Right atrium auricular region (tissue), 2 donors: ENCODE data around the gene OPRM1. TPM values are rescaled to one million over a fixed set of nuclear protein-coding genes. Genes with fewer than 3 reads are reported as not detected.

ENCODE experiments used
- DNase-seq: peaks from one replicate; pipeline ENCODE4 v3.0.0-alpha.2; 2019; ENCODE audit warnings: low spot score
- H3K27ac ChIP-seq, 2 donors: fragments of 200-600 bp; sonication (generic); 1 replicate in 1 of 2; 2 replicates in 1 of 2; pipeline ENCODE4 v1.5.1; 2016 to 2019
- H3K27me3 ChIP-seq, 2 donors: fragments of 200-600 bp; sonication (generic); one replicate each; pipeline versions ENCODE4 v1.5.1 to v1.6.0; 2017 to 2019
- H3K36me3 ChIP-seq: fragments of 200-600 bp; sonication (generic); one replicate; pipeline ENCODE4 v1.5.1; 2016
- H3K4me1 ChIP-seq, 2 donors: fragments of 200-600 bp; sonication (generic); one replicate each; pipeline versions ENCODE4 v1.5.1 to v1.6.0; 2017 to 2019
- H3K4me3 ChIP-seq, 2 donors: fragments of 200-600 bp; sonication (generic); 1 replicate in 1 of 2; 2 replicates in 1 of 2; pipeline ENCODE4 v1.5.1; 2017 to 2019; ENCODE audit warnings: mild to moderate bottlenecking in 1 of 2, moderate library complexity in 1 of 2
- H3K9me3 ChIP-seq, 2 donors: fragments of 200-600 bp; sonication (generic); one replicate each; pipeline ENCODE4 v1.5.1; 2019
- CTCF ChIP-seq, 2 donors: fragments of 200-600 bp; sonication (generic); IDR thresholded peaks; one replicate each; pipeline ENCODE4 v1.5.1; 2019; ENCODE audit warnings: antibody characterized with exemption in 2 of 2
- total RNA-seq, 2 donors: library from RNA; depleted of rRNA; stranded (reverse); fragments of >200 nt; gene quantifications; one replicate each; pipeline ENCODE4 v1.1.0, GENCODE V29; 2016

OPRM1 gene
- total RNA-seq, 2 donors from 2014 or later, result not detected

GRCh38 chr6:154086510-154086909, 47.5 kb downstream of the OPRM1 start:
- no peaks in the 10 kb centered on the region for H3K27me3 ChIP-seq
- no peak for DNase-seq
- H3K4me3 ChIP-seq, result no peak overlapping the region
- no peaks in the 10 kb centered on the region for H3K9me3 ChIP-seq
- no peak for TF ChIP-seq CTCF (IDR thresholded peaks at IDR 0.05)
- H3K4me1 ChIP-seq, result no peaks in the 10 kb centered on the region
- no peak overlapping the region for H3K27ac ChIP-seq
- no peaks in the 10 kb centered on the region for H3K36me3 ChIP-seq

- Histone ChIP-seq H3K36me3 (no peaks in the 10 kb centered on the region), H3K27me3 (no peaks in the 10 kb centered on the region), H3K9me3 (no peaks in the 10 kb centered on the region), H3K4me1 (no peaks in the 10 kb centered on the region), H3K4me3 (no peak overlapping the region), H3K27ac (no peak overlapping the region)
- TF ChIP-seq CTCF (IDR thresholded peaks at IDR 0.05), result no peak
- DNase-seq, result no peak
Observed at GRCh38 chr6:154092326-154092962, 53.4 kb downstream of the OPRM1 start.

- no peak overlapping the region for H3K4me3 ChIP-seq
- H3K4me1 ChIP-seq, result no peaks in the 10 kb centered on the region
- H3K27ac ChIP-seq, result no peak overlapping the region
- no peak for DNase-seq
- H3K9me3 ChIP-seq, result no peaks in the 10 kb centered on the region
- H3K27me3 ChIP-seq, result no peaks in the 10 kb centered on the region
- no peak for TF ChIP-seq CTCF (IDR thresholded peaks at IDR 0.05)
- no peaks in the 10 kb centered on the region for H3K36me3 ChIP-seq
Observed at GRCh38 chr6:154093231-154094044, 54.4 kb downstream of the OPRM1 start.

- no peak for DNase-seq
- H3K27ac ChIP-seq, result no peak overlapping the region
- no peaks in the 10 kb centered on the region for H3K36me3 ChIP-seq
- H3K4me1 ChIP-seq, result no peaks in the 10 kb centered on the region
- H3K9me3 ChIP-seq, result no peaks in the 10 kb centered on the region
- no peak for TF ChIP-seq CTCF (IDR thresholded peaks at IDR 0.05)
- H3K4me3 ChIP-seq, result no peak overlapping the region
- no peaks in the 10 kb centered on the region for H3K27me3 ChIP-seq
Observed at GRCh38 chr6:154095571-154095970, 56.5 kb downstream of the OPRM1 start.

GRCh38 chr6:154096316-154096715, 57.3 kb downstream of the OPRM1 start:
- no peak overlapping the region for H3K27ac ChIP-seq
- H3K27me3 ChIP-seq, result no peaks in the 10 kb centered on the region
- no peaks in the 10 kb centered on the region for H3K36me3 ChIP-seq
- H3K4me3 ChIP-seq, result no peak overlapping the region
- no peaks in the 10 kb centered on the region for H3K9me3 ChIP-seq
- no peak for TF ChIP-seq CTCF (IDR thresholded peaks at IDR 0.05)
- H3K4me1 ChIP-seq, result no peaks in the 10 kb centered on the region
- no peak for DNase-seq
